ENCODE data around the gene ZNF555.
"Not testable (repeated sequence)": the region's sequence is repeated elsewhere in the genome, so short reads cannot be mapped to it uniquely, and the experiment has no call there.

The ZNF555 gene

GRCh38 chr19:2903326-2903725 is 62.1 kb downstream of the ZNF555 start:
- H3K9ac ChIP-seq (ENCODE audit: low read length in 2 of 2); H3K27ac ChIP-seq (ENCODE audit: low read length): not testable (repeated sequence)

GRCh38 chr19:2905918-2906519 is 64.7 kb downstream of the ZNF555 start:
- Histone ChIP-seq H3K36me3 (ENCODE audit: control insufficient read depth in 2 of 2, insufficient read depth in 2 of 2, low read length in 2 of 2) (peaks cover 0 to 2% of the 10 kb centered on the region in 2 donors), H3K4me1 (ENCODE audit: control insufficient read depth, insufficient read depth, low read length) (peaks cover 5% of the 10 kb centered on the region), H3K4me3 (ENCODE audit: low read length in 2 of 2) (no peak overlapping the region), H3K9ac (ENCODE audit: low read length in 2 of 2) (no peak overlapping the region), H3K9me3 (ENCODE audit: control insufficient read depth in 2 of 2, low read length in 2 of 2) (no peaks in the 10 kb centered on the region), H3K27me3 (ENCODE audit: control insufficient read depth in 1 of 2, insufficient read depth in 2 of 2, low read length in 2 of 2) (no peaks in the 10 kb centered on the region), H3K27ac (ENCODE audit: low read length) (no peak overlapping the region)

More at GRCh38 chr19:2903326-2903725, 62.1 kb downstream of the ZNF555 start:
- not testable (repeated sequence) for H3K4me1 ChIP-seq (ENCODE audit: control insufficient read depth, insufficient read depth, low read length); H3K36me3 ChIP-seq (ENCODE audit: control insufficient read depth in 2 of 2, insufficient read depth in 2 of 2, low read length in 2 of 2); H3K4me3 ChIP-seq (ENCODE audit: low read length in 2 of 2); H3K9me3 ChIP-seq (ENCODE audit: control insufficient read depth in 2 of 2, low read length in 2 of 2); H3K27me3 ChIP-seq (ENCODE audit: control insufficient read depth in 1 of 2, insufficient read depth in 2 of 2, low read length in 2 of 2)

- no peak overlapping the region for H3K4me3 ChIP-seq (ENCODE audit: low read length in 2 of 2)
- no peak overlapping the region for H3K27ac ChIP-seq (ENCODE audit: low read length)
- no peak overlapping the region for H3K9ac ChIP-seq (ENCODE audit: low read length in 2 of 2)
- H3K9me3 ChIP-seq (ENCODE audit: control insufficient read depth in 2 of 2, low read length in 2 of 2), result no peaks in the 10 kb centered on the region
- no peaks in the 10 kb centered on the region for H3K27me3 ChIP-seq (ENCODE audit: control insufficient read depth in 1 of 2, insufficient read depth in 2 of 2, low read length in 2 of 2)
- H3K4me1 ChIP-seq (ENCODE audit: control insufficient read depth, insufficient read depth, low read length), result peaks cover 3% of the 10 kb centered on the region
- H3K36me3 ChIP-seq (ENCODE audit: control insufficient read depth in 2 of 2, insufficient read depth in 2 of 2, low read length in 2 of 2), result peaks cover 0 to 2% of the 10 kb centered on the region in 2 donors
These were observed 65.4 kb downstream of the ZNF555 start for GRCh38 chr19:2906631-2907195.
